ENCODE results near the gene SDF4.

DNA sequence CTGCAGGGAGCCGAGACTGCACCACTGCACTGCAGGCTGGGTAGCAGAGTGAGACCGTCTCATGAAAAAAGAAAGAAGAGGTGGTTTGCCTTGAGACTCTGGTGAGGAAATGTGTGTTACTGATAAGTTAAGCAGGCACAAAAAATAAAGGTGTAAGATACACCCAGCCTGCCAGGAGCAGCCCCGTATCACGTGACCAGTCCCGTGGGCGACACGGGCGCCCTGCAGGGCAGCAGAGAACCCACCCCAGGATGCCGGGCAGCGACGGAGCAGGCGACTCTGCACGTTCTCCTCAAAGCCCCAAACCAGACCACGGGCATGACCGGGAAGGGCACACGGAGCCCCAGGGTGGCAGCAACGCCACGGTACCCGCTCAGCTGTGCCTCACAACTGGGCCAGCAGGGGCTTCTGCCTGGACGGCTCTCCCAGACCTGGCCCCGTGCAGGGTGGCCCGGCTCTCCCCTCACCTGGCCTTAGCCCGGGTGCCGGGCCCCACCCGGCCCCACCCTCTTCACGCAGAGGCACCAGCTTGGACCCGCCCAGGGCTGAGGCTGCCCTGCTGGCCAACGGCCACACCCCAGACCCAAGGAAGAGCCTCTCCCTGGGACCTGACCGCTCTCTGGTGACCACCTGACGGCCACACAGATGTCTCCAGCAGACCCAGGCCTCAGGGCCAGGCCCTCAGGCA, 9.8 kb downstream of the SDF4 start:
- TF ChIP-seq, protein P1, sequence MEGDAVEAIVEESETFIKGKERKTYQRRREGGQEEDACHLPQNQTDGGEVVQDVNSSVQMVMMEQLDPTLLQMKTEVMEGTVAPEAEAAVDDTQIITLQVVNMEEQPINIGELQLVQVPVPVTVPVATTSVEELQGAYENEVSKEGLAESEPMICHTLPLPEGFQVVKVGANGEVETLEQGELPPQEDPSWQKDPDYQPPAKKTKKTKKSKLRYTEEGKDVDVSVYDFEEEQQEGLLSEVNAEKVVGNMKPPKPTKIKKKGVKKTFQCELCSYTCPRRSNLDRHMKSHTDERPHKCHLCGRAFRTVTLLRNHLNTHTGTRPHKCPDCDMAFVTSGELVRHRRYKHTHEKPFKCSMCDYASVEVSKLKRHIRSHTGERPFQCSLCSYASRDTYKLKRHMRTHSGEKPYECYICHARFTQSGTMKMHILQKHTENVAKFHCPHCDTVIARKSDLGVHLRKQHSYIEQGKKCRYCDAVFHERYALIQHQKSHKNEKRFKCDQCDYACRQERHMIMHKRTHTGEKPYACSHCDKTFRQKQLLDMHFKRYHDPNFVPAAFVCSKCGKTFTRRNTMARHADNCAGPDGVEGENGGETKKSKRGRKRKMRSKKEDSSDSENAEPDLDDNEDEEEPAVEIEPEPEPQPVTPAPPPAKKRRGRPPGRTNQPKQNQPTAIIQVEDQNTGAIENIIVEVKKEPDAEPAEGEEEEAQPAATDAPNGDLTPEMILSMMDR (IDR thresholded peaks at IDR 0.05): no peak
- TF ChIP-seq EZH2 (IDR thresholded peaks at IDR 0.05; ENCODE audit: borderline replicate concordance, insufficient read depth, low read depth, low read length, poor library complexity, severe bottlenecking): no peak

All from B cell (primary cell).